HEK293T (cell line): ENCODE data around the gene NEURL1.

ENCODE experiments used
- CTCF ChIA-PET: fragments of 350-600 bp; formaldehyde crosslinking; extraction: SDS; loops from one replicate; lab custom pipeline; 2021; ENCODE audit warnings: antibody characterized with exemption, inconsistent platforms; lab: Yijun Ruan, JAX
- POLR2A ChIA-PET: fragments of 350-600 bp; formaldehyde crosslinking; extraction: SDS; loops from one replicate; lab custom pipeline; 2020; ENCODE audit warnings: antibody characterized with exemption, inconsistent platforms; lab: Yijun Ruan, JAX
- DNase-seq: peaks from one replicate; pipeline ENCODE4 v3.0.0; 2012; ENCODE audit warnings: mixed read lengths; ENCODE audit errors: extremely low spot score
- ARNT ChIP-seq: fragments of 450-650 bp; IDR thresholded peaks from 2 replicates; pipeline ENCODE4 v1.6.1; 2017; ENCODE audit warnings: mild to moderate bottlenecking
- BHLHE40 ChIP-seq: fragments of 450-650 bp; IDR thresholded peaks from 2 replicates; pipeline ENCODE4 v1.6.1; 2016; ENCODE audit warnings: mild to moderate bottlenecking, moderate library complexity, borderline replicate concordance
- CTBP1 ChIP-seq: fragments of 450-650 bp; IDR thresholded peaks from 2 replicates; pipeline ENCODE4 v1.6.1; 2016; ENCODE audit warnings: borderline replicate concordance
- ELF4 ChIP-seq: fragments of 450-650 bp; IDR thresholded peaks from 2 replicates; pipeline ENCODE4 v1.6.1; 2017; ENCODE audit warnings: antibody characterized with exemption
- FOXA1 ChIP-seq: fragments of 450-650 bp; IDR thresholded peaks from 2 replicates; pipeline ENCODE4 v1.6.1; 2016; ENCODE audit warnings: mild to moderate bottlenecking
- FOXK2 ChIP-seq: fragments of 450-650 bp; IDR thresholded peaks from 2 replicates; pipeline ENCODE4 v1.6.1; 2016; ENCODE audit warnings: mild to moderate bottlenecking
- FOXM1 ChIP-seq: fragments of 450-650 bp; IDR thresholded peaks from 2 replicates; pipeline ENCODE4 v1.6.1; 2017; ENCODE audit warnings: mild to moderate bottlenecking, borderline replicate concordance
- HDGF ChIP-seq: fragments of 450-650 bp; IDR thresholded peaks from 2 replicates; pipeline ENCODE4 v1.6.1; 2017; ENCODE audit warnings: antibody characterized with exemption, borderline replicate concordance
- L3MBTL2 ChIP-seq: fragments of 450-650 bp; conservative IDR thresholded peaks from 2 replicates; pipeline ENCODE4 v1.6.1; 2016; ENCODE audit warnings: mild to moderate bottlenecking
- LEF1 ChIP-seq: fragments of 450-650 bp; IDR thresholded peaks from 2 replicates; pipeline ENCODE4 v1.6.1; 2017; ENCODE audit warnings: mild to moderate bottlenecking, borderline replicate concordance
- NFRKB ChIP-seq: fragments of 450-650 bp; IDR thresholded peaks from 2 replicates; pipeline ENCODE4 v1.6.1; 2016; ENCODE audit warnings: mild to moderate bottlenecking, moderate library complexity
- SP1 ChIP-seq: fragments of 450-650 bp; IDR thresholded peaks from 2 replicates; pipeline ENCODE4 v1.6.1; 2017
- SUZ12 ChIP-seq: fragments of 450-650 bp; IDR thresholded peaks from 2 replicates; pipeline ENCODE4 v1.6.1; 2016; ENCODE audit warnings: mild to moderate bottlenecking
- TARDBP ChIP-seq: fragments of 450-650 bp; IDR thresholded peaks from 2 replicates; pipeline ENCODE4 v1.6.1; 2016
- ZNF384 ChIP-seq: fragments of 450-650 bp; IDR thresholded peaks from 2 replicates; pipeline ENCODE4 v1.6.1; 2016
- TF ChIP-seq, protein P1 (sequence below): fragments of 450-650 bp; IDR thresholded peaks from 2 replicates; pipeline ENCODE4 v1.6.1; 2016

The NEURL1 gene

DNA sequence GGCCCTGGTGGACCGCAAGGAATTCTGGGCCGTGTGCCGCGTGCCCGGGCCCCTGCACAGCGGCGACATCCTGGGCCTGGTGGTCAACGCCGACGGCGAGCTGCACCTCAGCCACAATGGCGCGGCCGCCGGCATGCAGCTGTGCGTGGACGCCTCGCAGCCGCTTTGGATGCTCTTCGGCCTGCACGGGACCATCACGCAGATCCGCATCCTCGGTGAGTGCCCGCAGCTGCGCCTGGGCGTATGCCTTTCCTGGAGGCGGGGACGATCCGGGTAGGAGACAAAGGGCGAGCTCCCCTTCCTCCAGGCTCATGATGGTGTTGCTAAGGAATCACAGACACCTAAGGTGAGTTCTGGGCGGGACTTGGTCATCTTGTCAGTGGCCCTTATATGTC is 91.5 kb downstream of the NEURL1 start:
- ChIA-PET CTCF (interaction anchor here (0.6 kb wide), 1 partner anchor 18 kb away, joined by 3 read pairs; no protein-coding TSS in a partner anchor), POLR2A (no interaction called here)
- DNase-seq, result no peak
- TF ChIP-seq FOXK2 (no peak), HDGF (no peak)

DNA sequence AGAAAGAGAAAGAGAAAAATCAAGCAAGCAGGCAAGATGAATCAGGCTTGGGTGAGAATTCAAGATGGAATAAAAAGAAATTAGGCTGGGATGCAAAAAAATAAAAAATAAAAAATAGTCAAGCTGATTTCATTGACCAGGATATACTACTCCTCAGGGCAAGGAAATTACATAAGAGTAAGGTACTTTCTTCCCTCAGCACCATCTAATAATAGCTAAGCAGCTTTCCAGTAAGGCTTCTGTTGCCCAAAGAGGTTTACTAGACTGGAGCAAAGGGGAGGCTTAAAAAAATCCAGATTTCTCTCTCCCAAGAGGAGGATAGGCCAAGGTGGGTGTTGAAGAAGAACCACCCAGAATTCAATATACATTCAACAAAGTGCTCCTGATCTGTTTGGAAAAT is 93.6 kb downstream of the NEURL1 start:
- POLR2A ChIA-PET, result no interaction called here
- TF ChIP-seq CTBP1 (no peak), ELF4 (no peak), FOXK2 (no peak), FOXA1 (no peak), LEF1 (no peak), TARDBP (no peak), ARNT (no peak), HDGF (no peak), NFRKB (no peak), ZNF384 (no peak), FOXM1 (no peak), SUZ12 (no peak), BHLHE40 (no peak)
- TF ChIP-seq, protein P1, sequence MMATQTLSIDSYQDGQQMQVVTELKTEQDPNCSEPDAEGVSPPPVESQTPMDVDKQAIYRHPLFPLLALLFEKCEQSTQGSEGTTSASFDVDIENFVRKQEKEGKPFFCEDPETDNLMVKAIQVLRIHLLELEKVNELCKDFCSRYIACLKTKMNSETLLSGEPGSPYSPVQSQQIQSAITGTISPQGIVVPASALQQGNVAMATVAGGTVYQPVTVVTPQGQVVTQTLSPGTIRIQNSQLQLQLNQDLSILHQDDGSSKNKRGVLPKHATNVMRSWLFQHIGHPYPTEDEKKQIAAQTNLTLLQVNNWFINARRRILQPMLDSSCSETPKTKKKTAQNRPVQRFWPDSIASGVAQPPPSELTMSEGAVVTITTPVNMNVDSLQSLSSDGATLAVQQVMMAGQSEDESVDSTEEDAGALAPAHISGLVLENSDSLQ, result no peak
- no peak for DNase-seq
- CTCF ChIA-PET, result no interaction called here

DNA sequence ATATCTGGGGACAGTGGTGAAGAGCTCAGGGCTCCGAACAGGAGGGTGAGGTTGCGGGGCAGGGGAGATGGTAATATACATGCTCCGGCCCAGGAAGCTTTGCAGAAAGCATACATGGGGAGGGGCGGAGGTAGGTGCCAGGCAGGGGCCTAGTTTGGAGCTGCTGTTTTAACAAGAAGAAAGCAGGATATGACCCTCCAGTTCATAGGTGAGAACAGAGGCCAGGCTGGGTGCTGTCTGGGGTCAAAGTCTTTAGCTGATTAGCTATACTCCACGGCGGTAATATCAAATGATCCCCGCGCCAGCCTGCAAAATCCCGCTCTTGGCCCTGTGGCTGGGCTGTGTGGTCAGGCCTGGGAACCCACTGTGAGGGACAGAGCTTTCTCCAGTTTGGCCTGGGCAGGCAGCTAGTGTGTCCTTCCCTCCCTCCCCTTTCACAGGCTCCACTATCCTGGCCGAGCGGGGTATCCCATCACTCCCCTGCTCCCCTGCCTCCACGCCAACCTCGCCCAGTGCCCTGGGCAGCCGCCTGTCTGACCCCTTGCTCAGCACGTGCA is 95.6 kb downstream of the NEURL1 start:
- ChIA-PET CTCF (interaction anchor here (0.9 to 1.6 kb wide), 4 partner anchors 10 to 122 kb away, joined by 3 to 6 read pairs (median 4); no protein-coding TSS in a partner anchor), POLR2A (interaction anchor here (0.9 kb wide), 1 partner anchor 532 kb away, joined by 3 read pairs; no protein-coding TSS in a partner anchor)
- DNase-seq, result no peak
- TF ChIP-seq, protein P1, result no peak
- TF ChIP-seq ELF4, result no peak
- TF ChIP-seq HDGF, result no peak
- no peak for TF ChIP-seq TARDBP
- TF ChIP-seq SUZ12, result no peak
- no peak for TF ChIP-seq ZNF384
- TF ChIP-seq FOXK2, result no peak
- no peak for TF ChIP-seq NFRKB
- no peak for TF ChIP-seq ARNT
- TF ChIP-seq CTBP1, result no peak
- TF ChIP-seq FOXA1, result no peak
- no peak for TF ChIP-seq FOXM1
- TF ChIP-seq SP1, result no peak
- TF ChIP-seq LEF1, result no peak
- TF ChIP-seq BHLHE40, result no peak

DNA sequence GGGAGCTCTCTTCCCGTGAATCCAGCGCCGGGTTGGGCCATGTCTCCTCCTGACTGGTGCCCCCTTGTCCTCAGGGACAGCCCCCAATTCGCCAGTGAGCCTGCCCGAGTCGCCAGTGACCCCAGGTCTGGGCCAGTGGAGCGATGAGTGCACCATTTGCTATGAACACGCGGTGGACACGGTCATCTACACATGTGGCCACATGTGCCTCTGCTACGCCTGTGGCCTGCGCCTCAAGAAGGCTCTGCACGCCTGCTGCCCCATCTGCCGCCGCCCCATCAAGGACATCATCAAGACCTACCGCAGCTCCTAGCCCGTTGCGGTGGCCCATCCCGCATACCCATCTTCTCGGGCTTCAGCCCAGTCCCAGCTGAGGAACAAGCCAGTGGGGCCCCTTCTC is 96.6 kb downstream of the NEURL1 start:
- CTCF ChIA-PET, result interaction anchor here (0.6 to 1.6 kb wide), 3 partner anchors 9 to 16 kb away, joined by 3 to 6 read pairs (median 4); no protein-coding TSS in a partner anchor
- DNase-seq, result no peak
- POLR2A ChIA-PET, result interaction anchor here (0.9 kb wide), 1 partner anchor 531 kb away, joined by 3 read pairs; no protein-coding TSS in a partner anchor
- TF ChIP-seq FOXM1, result no peak
- no peak for TF ChIP-seq NFRKB
- no peak for TF ChIP-seq FOXA1
- no peak for TF ChIP-seq L3MBTL2
- TF ChIP-seq, protein P1, result no peak
- no peak for TF ChIP-seq ARNT
- TF ChIP-seq ELF4, result no peak
- TF ChIP-seq TARDBP, result no peak
- no peak for TF ChIP-seq FOXK2
- no peak for TF ChIP-seq LEF1
- TF ChIP-seq SP1, result no peak
- no peak for TF ChIP-seq ZNF384
- no peak for TF ChIP-seq CTBP1
- TF ChIP-seq HDGF, result no peak
- no peak for TF ChIP-seq SUZ12
- TF ChIP-seq BHLHE40, result no peak

DNA sequence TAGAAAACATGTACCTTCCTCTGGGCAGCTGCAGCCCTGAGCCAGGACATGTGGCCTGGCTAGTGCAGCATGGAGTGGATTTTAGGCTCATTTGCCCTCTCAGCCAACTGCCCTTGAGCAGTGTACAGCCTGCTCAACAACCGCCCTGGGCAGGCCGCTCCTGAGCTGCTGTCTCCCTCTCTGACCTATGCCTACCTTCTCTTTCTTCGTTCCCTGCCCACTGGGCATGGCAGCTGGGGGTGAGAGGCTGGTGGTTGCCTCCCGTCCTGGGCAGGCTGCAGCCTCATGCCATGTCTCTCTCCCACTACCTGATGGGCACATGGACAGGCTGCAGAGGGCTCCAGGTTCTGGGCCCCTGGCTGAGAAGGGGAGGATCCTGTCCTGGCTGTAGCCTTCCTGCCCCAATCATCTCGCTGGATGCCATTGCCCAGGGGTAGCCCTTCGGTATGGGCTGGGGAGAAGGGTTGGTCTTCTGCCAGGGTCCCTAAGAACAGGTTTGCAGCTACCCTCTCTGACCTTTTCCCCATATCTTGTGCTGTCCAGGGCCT is 97.3 kb downstream of the NEURL1 start:
- ChIA-PET POLR2A (no interaction called here), CTCF (interaction anchor here (0.9 kb wide), 1 partner anchor 26 kb away, joined by 4 read pairs; no protein-coding TSS in a partner anchor)
- TF ChIP-seq BHLHE40, result no peak
- TF ChIP-seq ELF4, result no peak
- no peak for TF ChIP-seq FOXK2
- TF ChIP-seq ARNT, result no peak
- TF ChIP-seq FOXA1, result no peak
- no peak for TF ChIP-seq LEF1
- TF ChIP-seq, protein P1, result no peak
- no peak for TF ChIP-seq FOXM1
- no peak for TF ChIP-seq HDGF
- TF ChIP-seq L3MBTL2, result no peak
- no peak for TF ChIP-seq SUZ12
- TF ChIP-seq ZNF384, result no peak
- TF ChIP-seq TARDBP, result no peak
- DNase-seq, result no peak
